SH-SY5Y (cell line): ENCODE data around the gene LMAN2.

Source experiments
- GATA2 ChIP-seq: IDR thresholded peaks from 2 replicates; pipeline ENCODE4 v1.6.1; 2011; ENCODE audit warnings: mild to moderate bottlenecking, low read depth, low read length
- GATA3 ChIP-seq: IDR thresholded peaks from 2 replicates; pipeline ENCODE4 v1.6.1; 2011; ENCODE audit warnings: low read depth, mild to moderate bottlenecking, low read length, moderate library complexity

DNA sequence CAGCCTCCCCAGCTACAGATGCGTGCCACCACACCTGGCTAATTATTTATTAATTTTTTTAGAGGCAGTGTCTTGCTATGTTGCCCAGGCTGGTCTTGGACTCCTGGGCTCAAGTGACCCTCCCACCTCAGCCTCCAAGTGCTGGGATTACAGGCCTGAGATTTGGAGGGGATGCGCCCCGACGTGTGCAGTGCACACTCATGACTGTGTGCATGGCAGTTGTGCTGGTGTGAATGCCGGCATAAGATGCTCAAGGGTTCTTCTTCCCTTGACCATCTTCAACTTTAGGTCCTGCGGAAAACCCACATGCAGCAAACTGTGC is 29.3 kb upstream of the LMAN2 start:
- TF ChIP-seq GATA3 (no peak), GATA2 (no peak)
